ENCODE data around the gene SLC39A6. TPM values are rescaled to one million over a fixed set of nuclear protein-coding genes. Genes with fewer than 3 reads are reported as not detected.
A peak's percentile ranks its signal among the peaks of the same experiment; 100 is the strongest.
"Not testable (repeated sequence)": the region's sequence is repeated elsewhere in the genome, so short reads cannot be mapped to it uniquely, and the experiment has no call there.

The SLC39A6 gene
- total RNA-seq, 2 experiments from 2014 or later, result 20.6 to 20.8 TPM

- ChIA-PET CTCF (no interaction called here), POLR2A (no interaction called here)
- TF ChIP-seq, protein P1, sequence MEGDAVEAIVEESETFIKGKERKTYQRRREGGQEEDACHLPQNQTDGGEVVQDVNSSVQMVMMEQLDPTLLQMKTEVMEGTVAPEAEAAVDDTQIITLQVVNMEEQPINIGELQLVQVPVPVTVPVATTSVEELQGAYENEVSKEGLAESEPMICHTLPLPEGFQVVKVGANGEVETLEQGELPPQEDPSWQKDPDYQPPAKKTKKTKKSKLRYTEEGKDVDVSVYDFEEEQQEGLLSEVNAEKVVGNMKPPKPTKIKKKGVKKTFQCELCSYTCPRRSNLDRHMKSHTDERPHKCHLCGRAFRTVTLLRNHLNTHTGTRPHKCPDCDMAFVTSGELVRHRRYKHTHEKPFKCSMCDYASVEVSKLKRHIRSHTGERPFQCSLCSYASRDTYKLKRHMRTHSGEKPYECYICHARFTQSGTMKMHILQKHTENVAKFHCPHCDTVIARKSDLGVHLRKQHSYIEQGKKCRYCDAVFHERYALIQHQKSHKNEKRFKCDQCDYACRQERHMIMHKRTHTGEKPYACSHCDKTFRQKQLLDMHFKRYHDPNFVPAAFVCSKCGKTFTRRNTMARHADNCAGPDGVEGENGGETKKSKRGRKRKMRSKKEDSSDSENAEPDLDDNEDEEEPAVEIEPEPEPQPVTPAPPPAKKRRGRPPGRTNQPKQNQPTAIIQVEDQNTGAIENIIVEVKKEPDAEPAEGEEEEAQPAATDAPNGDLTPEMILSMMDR (IDR thresholded peaks at IDR 0.05), result no peak
- Mint-ChIP-seq H3K27ac (no peak overlapping the region), H3K4me1 (ENCODE audit: low read depth) (peaks cover 12% of the 10 kb centered on the region), H3K27me3 (no peaks in the 10 kb centered on the region), H3K4me3 (no peak overlapping the region), H3K36me3 (ENCODE audit: low read depth) (no peaks in the 10 kb centered on the region), H3K9me3 (peaks cover 1% of the 10 kb centered on the region)
- ATAC-seq (no peak), DNase-seq (no peak)
- intact Hi-C loops (cut with micrococcal nuclease), result no loop called here
These were observed 40.9 kb downstream of the SLC39A6 start for GRCh38 chr18:36088256-36088655.

GRCh38 chr18:36086186-36086585, 43.0 kb downstream of the SLC39A6 start:
- Mint-ChIP-seq H3K4me1 (ENCODE audit: low read depth) (peaks cover 12% of the 10 kb centered on the region), H3K4me3 (no peak overlapping the region), H3K27me3 (no peaks in the 10 kb centered on the region), H3K36me3 (ENCODE audit: low read depth) (no peaks in the 10 kb centered on the region), H3K27ac (no peak overlapping the region), H3K9me3 (peaks cover 3% of the 10 kb centered on the region)
- DNase-seq (no peak), ATAC-seq (no peak)
- intact Hi-C loops (cut with micrococcal nuclease), result no loop called here
- ChIA-PET CTCF (interaction anchor here (1.1 to 1.9 kb wide), 2 partner anchors 10 to 68 kb away, joined by 5 read pairs; no protein-coding TSS in a partner anchor), POLR2A (no interaction called here)
- TF ChIP-seq, protein P1 (IDR thresholded peaks at IDR 0.05), result no peak

GRCh38 chr18:36085195-36085594, 43.9 kb downstream of the SLC39A6 start:
- no peak overlapping the region for H3K4me3 Mint-ChIP-seq
- CTCF ChIA-PET, result interaction anchor here (0.8 to 1.9 kb wide), 2 partner anchors 67 to 199 kb away, joined by 3 to 5 read pairs; no protein-coding TSS in a partner anchor
- H3K27ac Mint-ChIP-seq, result no peak overlapping the region
- intact Hi-C loops (cut with micrococcal nuclease), result no loop called here
- peaks cover 12% of the 10 kb centered on the region for H3K4me1 Mint-ChIP-seq (ENCODE audit: low read depth)
- no peaks in the 10 kb centered on the region for H3K27me3 Mint-ChIP-seq
- no peaks in the 10 kb centered on the region for H3K36me3 Mint-ChIP-seq (ENCODE audit: low read depth)
- POLR2A ChIA-PET, result no interaction called here
- TF ChIP-seq, protein P1 (IDR thresholded peaks at IDR 0.05), result no peak
- no peak for ATAC-seq
- no peak for DNase-seq
- peaks cover 7% of the 10 kb centered on the region for H3K9me3 Mint-ChIP-seq

DNA sequence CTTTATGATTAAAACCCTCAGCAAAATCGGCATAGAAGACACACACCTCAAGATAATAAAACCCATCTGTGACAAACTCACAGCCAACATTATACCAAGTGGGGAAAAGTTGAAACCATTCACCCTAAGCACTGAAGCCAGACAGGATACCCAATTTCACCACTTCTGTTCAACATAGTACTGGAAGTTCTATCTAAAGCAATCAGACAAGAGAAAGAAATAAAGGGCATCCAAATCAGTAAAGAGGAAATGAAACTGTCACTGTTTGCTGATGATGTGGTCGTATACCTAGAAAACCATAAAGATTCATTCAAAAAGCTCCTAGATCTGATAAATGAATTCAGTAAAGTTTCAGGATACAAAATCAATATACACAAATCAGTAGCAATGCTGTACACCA, 45.4 kb downstream of the SLC39A6 start:
- no peak for DNase-seq
- CTCF ChIA-PET, result no interaction called here
- H3K27me3 Mint-ChIP-seq, result no peaks in the 10 kb centered on the region
- peaks cover 7% of the 10 kb centered on the region for H3K9me3 Mint-ChIP-seq
- peak; percentile 69 for ATAC-seq
- no peak overlapping the region for H3K4me3 Mint-ChIP-seq
- TF ChIP-seq, protein P1 (IDR thresholded peaks at IDR 0.05), result no peak
- POLR2A ChIA-PET, result interaction anchor here (0.7 kb wide), 1 partner anchor 23 kb away, joined by 4 read pairs; no protein-coding TSS in a partner anchor
- H3K36me3 Mint-ChIP-seq (ENCODE audit: low read depth), result no peaks in the 10 kb centered on the region
- peaks cover 12% of the 10 kb centered on the region for H3K4me1 Mint-ChIP-seq (ENCODE audit: low read depth)
- H3K27ac Mint-ChIP-seq, result no peak overlapping the region
- intact Hi-C loops (cut with micrococcal nuclease), result no loop called here

DNA sequence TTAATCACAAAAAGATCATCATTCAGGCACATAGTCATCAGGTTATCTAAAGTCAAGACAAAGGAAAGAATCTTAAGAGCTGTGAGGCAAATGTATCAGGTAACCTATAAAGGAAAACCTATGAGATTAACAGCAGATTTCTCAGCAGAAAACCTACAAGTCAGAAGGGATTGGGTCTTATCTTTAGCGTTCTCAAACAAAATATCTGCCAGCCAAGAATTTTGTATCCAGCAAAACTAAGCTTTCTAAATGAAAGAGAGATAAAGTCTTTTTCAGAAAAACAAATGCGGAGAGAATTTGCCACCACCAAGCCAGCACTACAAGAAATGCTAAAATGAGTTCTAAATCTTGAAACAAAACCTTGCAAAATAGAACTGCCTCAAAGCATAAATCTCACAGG, 48.0 kb downstream of the SLC39A6 start:
- intact Hi-C loops (cut with micrococcal nuclease); H3K4me3 Mint-ChIP-seq; H3K9me3 Mint-ChIP-seq; H3K36me3 Mint-ChIP-seq (ENCODE audit: low read depth); CTCF ChIA-PET; H3K27ac Mint-ChIP-seq; ATAC-seq; DNase-seq; H3K27me3 Mint-ChIP-seq: not testable (repeated sequence)
- POLR2A ChIA-PET, result interaction anchor here (1.3 kb wide), 1 partner anchor 51 kb away, joined by 3 read pairs; no protein-coding TSS in a partner anchor
- H3K4me1 Mint-ChIP-seq (ENCODE audit: low read depth), result peaks cover 12% of the 10 kb centered on the region

Data from activated CD8-positive, alpha-beta T cell treated with anti-CD3 and anti-CD28 coated beads for 36 hours (primary cell).